Hepatocyte (in vitro differentiated cells): Measurements from ENCODE around the gene ARHGAP18. TPM values are rescaled to one million over a fixed set of nuclear protein-coding genes. Genes with fewer than 3 reads are reported as not detected.

Source experiments
- DNase-seq: peaks from one replicate; pipeline ENCODE4 v3.0.0-alpha.2; 2016; ENCODE audit warnings: low spot score
- H2AFZ ChIP-seq: fragments of 200-600 bp; sonication (generic); 2 replicates; pipeline ENCODE4 v1.6.0; 2016; ENCODE audit warnings: antibody characterized with exemption, mild to moderate bottlenecking
- H3K27ac ChIP-seq: fragments of 200-600 bp; sonication (generic); 2 replicates; pipeline ENCODE4 v1.5.1; 2016; ENCODE audit warnings: mild to moderate bottlenecking
- H3K27me3 ChIP-seq: fragments of 200-600 bp; sonication (generic); 2 replicates; pipeline ENCODE4 v1.6.1; 2016
- H3K36me3 ChIP-seq: fragments of 200-600 bp; sonication (generic); replicated peaks from 2 replicates; pipeline ENCODE4 v1.5.1; 2016; ENCODE audit warnings: low read depth; ENCODE audit not compliant: insufficient read depth
- H3K4me1 ChIP-seq: fragments of 200-600 bp; sonication (generic); 2 replicates; pipeline ENCODE4 v1.5.1; 2016; ENCODE audit warnings: mild to moderate bottlenecking, moderate library complexity; ENCODE audit not compliant: insufficient read depth
- H3K4me2 ChIP-seq: fragments of 200-600 bp; sonication (generic); 2 replicates; pipeline ENCODE4 v1.6.0; 2016
- H3K4me3 ChIP-seq: fragments of 200-600 bp; sonication (generic); 2 replicates; pipeline ENCODE4 v1.5.1; 2016; ENCODE audit warnings: mild to moderate bottlenecking
- H3K79me2 ChIP-seq: fragments of 200-600 bp; sonication (generic); 2 replicates; pipeline ENCODE4 v1.6.0; 2017; ENCODE audit warnings: mild to moderate bottlenecking
- H3K9me2 ChIP-seq: fragments of 200-600 bp; sonication (generic); replicated peaks from 2 replicates; pipeline ENCODE4 v1.6.0; 2017; ENCODE audit warnings: mild to moderate bottlenecking; ENCODE audit not compliant: insufficient read depth
- H3K9me3 ChIP-seq: fragments of 200-600 bp; sonication (generic); 2 replicates; pipeline ENCODE4 v1.5.1; 2016; ENCODE audit warnings: low read depth, mild to moderate bottlenecking
- H4K20me1 ChIP-seq: fragments of 200-600 bp; sonication (generic); 2 replicates; pipeline ENCODE4 v1.6.0; 2016; ENCODE audit warnings: mild to moderate bottlenecking; ENCODE audit not compliant: insufficient read depth, poor library complexity, severe bottlenecking
- EZH2 ChIP-seq: fragments of 200-600 bp; sonication (generic); IDR thresholded peaks from 2 replicates; pipeline ENCODE4 v1.6.1; 2016; ENCODE audit warnings: antibody characterized with exemption, mild to moderate bottlenecking, borderline replicate concordance
- EZH2phosphoT487 ChIP-seq: fragments of 200-600 bp; sonication (generic); IDR thresholded peaks from one replicate; pipeline ENCODE4 v1.6.1; 2018; ENCODE audit warnings: antibody characterized with exemption, mild to moderate bottlenecking, low read depth, moderate library complexity; ENCODE audit not compliant: unreplicated experiment, severe bottlenecking
- WGBS: methylation state at CpG from one replicate; pipeline ENCODE4 v1.1.6; 2016; ENCODE audit warnings: low lambda C conversion rate; ENCODE audit errors: missing lambda C conversion rate; 5-methylcytosine and 5-hydroxymethylcytosine counted together
- polyA plus RNA-seq: library from polyadenylated mRNA; unstranded; fragments of >200 nt; fragmentation: Nextera tagmentation; extraction: Ambion mirVana; gene quantifications from 2 replicates; pipeline ENCODE4 v1.2.1, GENCODE V29; 2016
- total RNA-seq: library from RNA; depleted of rRNA; stranded (reverse); fragments of >200 nt; gene quantifications from 2 replicates; pipeline ENCODE4 v1.2.3, GENCODE V29; 2014
- TF ChIP-seq, protein P1 (sequence below): fragments of 200-600 bp; sonication (generic); IDR thresholded peaks from 2 replicates; pipeline ENCODE4 v1.5.1; 2016; ENCODE audit warnings: antibody characterized with exemption, mild to moderate bottlenecking; ENCODE audit not compliant: poor library complexity

Gene ARHGAP18
- total and polyA plus RNA-seq, 2 experiments from 2014 or later, result 14.7 to 34.8 TPM

DNA sequence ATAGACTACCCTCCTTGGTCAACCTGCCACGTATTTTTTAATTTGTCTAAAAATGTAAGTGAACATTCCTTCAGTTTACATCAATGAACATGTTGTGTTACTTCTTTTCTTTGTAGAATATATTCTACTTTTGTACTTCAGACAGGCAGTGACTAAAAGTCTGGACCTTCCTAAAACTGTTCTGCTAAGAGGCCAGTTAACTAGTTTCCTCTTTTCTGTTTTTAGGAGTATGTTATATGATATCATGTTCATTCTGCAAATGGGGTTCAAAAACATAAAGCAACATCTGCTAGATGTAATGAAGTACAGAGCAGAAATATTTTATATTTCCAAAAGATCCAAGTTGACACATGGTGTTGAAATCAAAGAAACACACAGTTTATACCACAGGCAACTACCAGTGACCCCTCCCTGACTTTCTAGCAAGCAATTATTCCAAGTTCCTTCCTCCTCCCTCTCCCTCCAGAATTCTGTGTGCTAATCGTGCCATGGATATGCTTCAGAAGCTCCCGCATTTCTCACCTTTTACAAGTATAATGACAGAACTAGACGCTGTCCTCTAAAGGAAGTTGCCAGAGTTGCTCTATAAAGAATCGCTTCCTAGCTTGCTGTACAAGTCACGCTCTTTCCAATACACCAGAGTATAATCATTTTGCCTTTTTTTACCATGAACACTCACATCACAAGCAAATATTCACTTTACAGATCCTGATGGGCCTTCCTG, 64.7 kb downstream of the ARHGAP18 start:
- H3K4me2 ChIP-seq, result peak overlapping the region; percentile 64

GRCh38 chr6:129644567-129645015, 65.4 kb downstream of the ARHGAP18 start:
- peaks cover 26% of the 10 kb centered on the region for H3K79me2 ChIP-seq
- H3K4me1 ChIP-seq, result peaks cover 46% of the 10 kb centered on the region
- H3K27me3 ChIP-seq, result no peaks in the 10 kb centered on the region
- H3K36me3 ChIP-seq, result no peaks in the 10 kb centered on the region
- H4K20me1 ChIP-seq, result no peaks in the 10 kb centered on the region
- no peak for DNase-seq
- H3K27ac ChIP-seq, result peak overlapping the region; percentile 61
- 13% methylated on average over 1 of the region's 1 CpG for WGBS
- H3K4me3 ChIP-seq, result no peak overlapping the region
- no peaks in the 10 kb centered on the region for H3K9me2 ChIP-seq
- H3K9me3 ChIP-seq, result no peaks in the 10 kb centered on the region
- TF ChIP-seq EZH2 (no peak), EZH2phosphoT487 (no peak)
- TF ChIP-seq, protein P1, sequence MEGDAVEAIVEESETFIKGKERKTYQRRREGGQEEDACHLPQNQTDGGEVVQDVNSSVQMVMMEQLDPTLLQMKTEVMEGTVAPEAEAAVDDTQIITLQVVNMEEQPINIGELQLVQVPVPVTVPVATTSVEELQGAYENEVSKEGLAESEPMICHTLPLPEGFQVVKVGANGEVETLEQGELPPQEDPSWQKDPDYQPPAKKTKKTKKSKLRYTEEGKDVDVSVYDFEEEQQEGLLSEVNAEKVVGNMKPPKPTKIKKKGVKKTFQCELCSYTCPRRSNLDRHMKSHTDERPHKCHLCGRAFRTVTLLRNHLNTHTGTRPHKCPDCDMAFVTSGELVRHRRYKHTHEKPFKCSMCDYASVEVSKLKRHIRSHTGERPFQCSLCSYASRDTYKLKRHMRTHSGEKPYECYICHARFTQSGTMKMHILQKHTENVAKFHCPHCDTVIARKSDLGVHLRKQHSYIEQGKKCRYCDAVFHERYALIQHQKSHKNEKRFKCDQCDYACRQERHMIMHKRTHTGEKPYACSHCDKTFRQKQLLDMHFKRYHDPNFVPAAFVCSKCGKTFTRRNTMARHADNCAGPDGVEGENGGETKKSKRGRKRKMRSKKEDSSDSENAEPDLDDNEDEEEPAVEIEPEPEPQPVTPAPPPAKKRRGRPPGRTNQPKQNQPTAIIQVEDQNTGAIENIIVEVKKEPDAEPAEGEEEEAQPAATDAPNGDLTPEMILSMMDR, result no peak
- no peak overlapping the region for H2AFZ ChIP-seq
- peak overlapping the region; percentile 25 for H3K4me2 ChIP-seq

More for the DNA sequence above, 64.7 kb downstream of the ARHGAP18 start:
- H3K27me3 ChIP-seq, result no peaks in the 10 kb centered on the region
- no peaks in the 10 kb centered on the region for H3K36me3 ChIP-seq
- no peaks in the 10 kb centered on the region for H3K9me2 ChIP-seq
- no peaks in the 10 kb centered on the region for H3K9me3 ChIP-seq
- H3K4me1 ChIP-seq, result peaks cover 46% of the 10 kb centered on the region
- no peak overlapping the region for H2AFZ ChIP-seq
- 58% methylated on average over 6 of the region's 6 CpGs for WGBS
- no peaks in the 10 kb centered on the region for H4K20me1 ChIP-seq
- H3K79me2 ChIP-seq, result peaks cover 24% of the 10 kb centered on the region
- no peak for DNase-seq
- no peak overlapping the region for H3K4me3 ChIP-seq
- TF ChIP-seq EZH2phosphoT487 (no peak), EZH2 (no peak)
- TF ChIP-seq, protein P1, result no peak
- H3K27ac ChIP-seq, result peak overlapping the region; percentile 61

DNA sequence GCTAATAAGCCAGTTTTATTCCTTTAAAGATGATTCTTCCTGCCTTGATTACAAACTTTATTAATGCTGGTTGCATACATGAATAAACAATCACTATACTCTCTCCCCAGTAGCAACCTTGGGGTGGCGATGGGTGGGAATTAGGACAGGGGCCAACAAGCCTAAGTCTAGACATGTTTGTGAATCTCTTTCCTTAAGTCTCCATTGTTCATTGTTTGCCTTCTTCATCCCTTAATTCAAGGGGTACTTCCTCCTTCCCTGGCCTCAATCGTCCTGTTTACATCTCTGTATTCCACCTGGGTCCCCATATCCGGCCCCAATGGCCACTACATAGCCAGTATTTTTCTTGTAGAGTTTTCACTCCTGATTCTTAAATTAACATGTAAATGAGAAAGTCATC, 66.0 kb downstream of the ARHGAP18 start:
- no peak overlapping the region for H3K4me3 ChIP-seq
- H3K27me3 ChIP-seq, result no peaks in the 10 kb centered on the region
- DNase-seq, result no peak
- H3K36me3 ChIP-seq, result no peaks in the 10 kb centered on the region
- H2AFZ ChIP-seq, result no peak overlapping the region
- H3K27ac ChIP-seq, result peak overlapping the region; percentile 61
- no peaks in the 10 kb centered on the region for H4K20me1 ChIP-seq
- no peak for TF ChIP-seq EZH2
- TF ChIP-seq, protein P1, result no peak
- no peak for TF ChIP-seq EZH2phosphoT487
- H3K79me2 ChIP-seq, result peaks cover 26% of the 10 kb centered on the region
- no peaks in the 10 kb centered on the region for H3K9me2 ChIP-seq
- 87% methylated on average over 3 of the region's 3 CpGs for WGBS
- H3K9me3 ChIP-seq, result no peaks in the 10 kb centered on the region
- H3K4me1 ChIP-seq, result peaks cover 47% of the 10 kb centered on the region
- H3K4me2 ChIP-seq, result peak overlapping the region; percentile 25
